OCI-LY7 (cell line): Measurements from ENCODE around the gene OBI1. TPM values are rescaled to one million over a fixed set of nuclear protein-coding genes. Genes with fewer than 3 reads are reported as not detected.

Experiments used
- BruUV-seq: library from RNA; stranded (reverse); fragments of 400-500 nt; replicated peaks from 2 replicates; lab custom pipeline; 2021; lab: Mats Ljungman, UMichigan
- CTCF ChIA-PET: fragments of 300-600 bp; sonication (Branson Sonifier 250); formaldehyde crosslinking; loops from one replicate; lab custom pipeline; 2022; ENCODE audit warnings: antibody characterized with exemption; ENCODE audit not compliant: unreplicated experiment; lab: Charles Lee
- POLR2A ChIA-PET: fragments of 300-600 bp; sonication (Branson Sonifier 250); formaldehyde crosslinking; loops from one replicate; lab custom pipeline; 2022; ENCODE audit warnings: antibody characterized with exemption; lab: Charles Lee
- DNase-seq: peaks from one replicate; pipeline ENCODE4 v3.0.0-alpha.2; 2015; ENCODE audit warnings: low spot score
- H2AFZ ChIP-seq: fragments of 200-600 bp; sonication (generic), shearing (Covaris generic); 2 replicates; pipeline ENCODE4 v1.6.1; 2014; ENCODE audit warnings: mild to moderate bottlenecking, antibody characterized with exemption, low read length, moderate library complexity
- H3K27ac ChIP-seq: fragments of 200-600 bp; sonication (generic); 2 replicates; pipeline ENCODE4 v1.5.1; 2014; ENCODE audit warnings: mixed run types, low read depth, mild to moderate bottlenecking, moderate library complexity, low read length, inconsistent platforms; ENCODE audit not compliant: poor library complexity, severe bottlenecking
- H3K36me3 ChIP-seq: fragments of 200-600 bp; sonication (generic); 2 replicates; pipeline ENCODE4 v1.6.1; 2014; ENCODE audit warnings: mild to moderate bottlenecking, antibody characterized with exemption, low read length, moderate library complexity, mixed read lengths; ENCODE audit not compliant: insufficient read depth
- H3K4me1 ChIP-seq: fragments of 200-600 bp; sonication (generic); 2 replicates; pipeline ENCODE4 v1.5.1; 2014; ENCODE audit warnings: mild to moderate bottlenecking, low read length; ENCODE audit not compliant: insufficient read depth, poor library complexity, severe bottlenecking
- H3K4me2 ChIP-seq: fragments of 200-600 bp; sonication (generic); 2 replicates; pipeline ENCODE4 v1.6.1; 2014; ENCODE audit warnings: mild to moderate bottlenecking, low read length
- H3K4me3 ChIP-seq: fragments of 200-600 bp; sonication (generic); 2 replicates; pipeline ENCODE4 v1.5.1; 2014; ENCODE audit warnings: mild to moderate bottlenecking, low read depth, low read length; ENCODE audit not compliant: poor library complexity, severe bottlenecking
- H3K79me2 ChIP-seq: fragments of 200-600 bp; sonication (generic); 2 replicates; pipeline ENCODE4 v1.6.1; 2016; ENCODE audit warnings: low read depth, mild to moderate bottlenecking, low read length, moderate library complexity, mixed read lengths; ENCODE audit not compliant: insufficient read depth
- H3K9me2 ChIP-seq: fragments of 200-600 bp; sonication (generic); 2 replicates; pipeline ENCODE4 v1.6.1; 2016; ENCODE audit warnings: mild to moderate bottlenecking, low read length, mixed read lengths; ENCODE audit not compliant: insufficient read depth
- H3K9me3 ChIP-seq: fragments of 200-600 bp; sonication (generic); 2 replicates; pipeline ENCODE4 v1.6.1; 2014; ENCODE audit warnings: mild to moderate bottlenecking, mixed run types, low read length, mixed read lengths
- H4K20me1 ChIP-seq: fragments of 200-600 bp; sonication (generic); 2 replicates; pipeline ENCODE4 v1.6.1; 2014; ENCODE audit warnings: mild to moderate bottlenecking, antibody characterized with exemption, low read length, moderate library complexity, mixed read lengths; ENCODE audit not compliant: insufficient read depth
- CTCF ChIP-seq: fragments of 200-600 bp; sonication (generic); conservative IDR thresholded peaks from 2 replicates; pipeline ENCODE4 v1.5.1; 2014; ENCODE audit warnings: mild to moderate bottlenecking, antibody characterized with exemption, low read length, moderate library complexity, mixed read lengths
- EZH2phosphoT487 ChIP-seq: fragments of 200-600 bp; sonication (generic); IDR thresholded peaks from 2 replicates; pipeline ENCODE4 v1.6.1; 2018; ENCODE audit warnings: low read depth, borderline replicate concordance, mild to moderate bottlenecking, mixed run types, antibody characterized with exemption, low read length, moderate library complexity, mixed read lengths
- intact Hi-C: fragments of 100-400 bp; cut with micrococcal nuclease; formaldehyde crosslinking; loops from one replicate; pipeline ENCODE4 v1.10.0; 2022; ENCODE audit not compliant: unreplicated experiment
- total RNA-seq, 2 experiments: library from RNA; depleted of rRNA in 1 of 2; stranded (reverse); fragments of >200 nt in 1 of 2; shearing (Covaris generic) in 1 of 2; gene quantifications; 2 replicates each; pipeline ENCODE4 v1.2.3, GENCODE V29; 2014 to 2022

The OBI1 gene
- total RNA-seq, 2 experiments from 2014 or later = 17.9 to 18.3 TPM

GRCh38 chr13:78589206-78589605 is 69.7 kb downstream of the OBI1 start:
- CTCF ChIA-PET = no interaction called here
- TF ChIP-seq CTCF (no peak), EZH2phosphoT487 (no peak)
- H2AFZ ChIP-seq = no peak overlapping the region
- intact Hi-C loops = no loop called here
- no peak overlapping the region for H3K27ac ChIP-seq
- no peak overlapping the region for H3K4me2 ChIP-seq
- H3K4me3 ChIP-seq = no peak overlapping the region
- H3K36me3 ChIP-seq = no peaks in the 10 kb centered on the region
- peak; percentile 29 for DNase-seq
- H3K79me2 ChIP-seq = no peaks in the 10 kb centered on the region
- H3K9me3 ChIP-seq = no peaks in the 10 kb centered on the region
- BruUV-seq = no TSS peak
- H3K4me1 ChIP-seq = no peaks in the 10 kb centered on the region
- no peaks in the 10 kb centered on the region for H3K9me2 ChIP-seq
- POLR2A ChIA-PET = no interaction called here
- no peaks in the 10 kb centered on the region for H4K20me1 ChIP-seq

DNA sequence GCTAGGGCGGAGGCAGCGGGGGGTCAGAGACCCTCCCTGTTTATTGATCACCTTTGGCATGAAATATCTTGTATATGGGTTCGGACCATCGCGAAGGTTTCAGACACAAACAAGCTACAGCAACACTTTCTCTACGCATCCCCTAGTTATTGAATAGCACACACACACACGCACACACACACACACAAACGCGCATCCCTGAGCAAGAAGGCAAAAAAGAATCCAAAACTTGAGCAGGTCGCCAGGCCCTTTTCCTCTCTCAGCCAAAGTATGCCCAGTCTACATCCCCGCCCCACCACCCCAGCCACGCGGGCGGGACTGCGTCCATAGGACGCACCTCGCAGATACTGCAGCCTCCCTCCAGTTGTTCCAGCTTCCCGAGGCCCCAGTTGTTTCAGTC is 71.6 kb downstream of the OBI1 start:
- no peak overlapping the region for H3K27ac ChIP-seq
- H3K79me2 ChIP-seq = no peaks in the 10 kb centered on the region
- H3K36me3 ChIP-seq = no peaks in the 10 kb centered on the region
- no peak overlapping the region for H2AFZ ChIP-seq
- POLR2A ChIA-PET = interaction anchor here (0.7 kb wide), 1 partner anchor 294 kb away, joined by 3 read pairs; no protein-coding TSS in a partner anchor
- BruUV-seq = no TSS peak
- TF ChIP-seq CTCF (no peak), EZH2phosphoT487 (no peak)
- intact Hi-C loops = no loop called here
- H3K4me3 ChIP-seq = no peak overlapping the region
- CTCF ChIA-PET = no interaction called here
- H3K4me2 ChIP-seq = no peak overlapping the region
- H3K4me1 ChIP-seq = no peaks in the 10 kb centered on the region
- DNase-seq = no peak
- H3K9me2 ChIP-seq = no peaks in the 10 kb centered on the region
- no peaks in the 10 kb centered on the region for H3K9me3 ChIP-seq
- no peaks in the 10 kb centered on the region for H4K20me1 ChIP-seq

DNA sequence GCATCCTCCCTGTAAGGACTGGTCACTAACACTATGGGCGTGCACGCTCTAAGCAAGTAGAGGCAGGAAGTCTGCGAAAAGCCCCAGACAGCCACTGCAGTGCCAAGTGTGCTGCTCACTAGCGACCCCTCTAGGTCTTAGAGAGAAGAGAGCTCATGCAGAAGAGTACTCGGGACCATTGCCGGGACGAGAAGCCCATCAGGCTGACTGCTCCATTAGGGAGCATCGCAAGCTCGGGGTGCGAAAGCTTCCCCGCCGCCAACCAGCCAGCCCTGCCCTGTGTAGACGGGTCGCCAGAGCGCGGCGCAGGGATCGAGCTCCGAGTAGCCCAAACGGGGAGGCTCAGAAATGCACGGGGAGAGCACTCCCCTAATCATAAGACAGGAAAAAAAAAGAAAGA is 72.2 kb downstream of the OBI1 start:
- TF ChIP-seq EZH2phosphoT487 (no peak), CTCF (peak; percentile 53)
- BruUV-seq = no TSS peak
- H3K4me2 ChIP-seq = no peak overlapping the region
- ChIA-PET POLR2A (interaction anchor here (0.7 to 0.8 kb wide), 2 partner anchors 37 to 295 kb away, joined by 3 to 4 read pairs; no protein-coding TSS in a partner anchor), CTCF (no interaction called here)
- no peak overlapping the region for H3K27ac ChIP-seq
- H2AFZ ChIP-seq = no peak overlapping the region
- H3K4me1 ChIP-seq = no peaks in the 10 kb centered on the region
- no peaks in the 10 kb centered on the region for H4K20me1 ChIP-seq
- no peaks in the 10 kb centered on the region for H3K79me2 ChIP-seq
- H3K9me3 ChIP-seq = no peaks in the 10 kb centered on the region
- no peaks in the 10 kb centered on the region for H3K36me3 ChIP-seq
- no peak overlapping the region for H3K4me3 ChIP-seq
- intact Hi-C loops = no loop called here
- no peaks in the 10 kb centered on the region for H3K9me2 ChIP-seq
- DNase-seq = no peak
